HG03432 (cell line): ENCODE measurements around the gene NEDD9.
A peak's percentile ranks its signal among the peaks of the same experiment; 100 is the strongest.

ENCODE experiments used
- ATAC-seq: cut with Tn5 transposase; IDR thresholded peaks from one replicate; pipeline ENCODE4 v1.9.1; 2021; ENCODE audit warnings: mild to moderate bottlenecking, moderate library complexity; ENCODE audit not compliant: unreplicated experiment

Gene NEDD9

DNA sequence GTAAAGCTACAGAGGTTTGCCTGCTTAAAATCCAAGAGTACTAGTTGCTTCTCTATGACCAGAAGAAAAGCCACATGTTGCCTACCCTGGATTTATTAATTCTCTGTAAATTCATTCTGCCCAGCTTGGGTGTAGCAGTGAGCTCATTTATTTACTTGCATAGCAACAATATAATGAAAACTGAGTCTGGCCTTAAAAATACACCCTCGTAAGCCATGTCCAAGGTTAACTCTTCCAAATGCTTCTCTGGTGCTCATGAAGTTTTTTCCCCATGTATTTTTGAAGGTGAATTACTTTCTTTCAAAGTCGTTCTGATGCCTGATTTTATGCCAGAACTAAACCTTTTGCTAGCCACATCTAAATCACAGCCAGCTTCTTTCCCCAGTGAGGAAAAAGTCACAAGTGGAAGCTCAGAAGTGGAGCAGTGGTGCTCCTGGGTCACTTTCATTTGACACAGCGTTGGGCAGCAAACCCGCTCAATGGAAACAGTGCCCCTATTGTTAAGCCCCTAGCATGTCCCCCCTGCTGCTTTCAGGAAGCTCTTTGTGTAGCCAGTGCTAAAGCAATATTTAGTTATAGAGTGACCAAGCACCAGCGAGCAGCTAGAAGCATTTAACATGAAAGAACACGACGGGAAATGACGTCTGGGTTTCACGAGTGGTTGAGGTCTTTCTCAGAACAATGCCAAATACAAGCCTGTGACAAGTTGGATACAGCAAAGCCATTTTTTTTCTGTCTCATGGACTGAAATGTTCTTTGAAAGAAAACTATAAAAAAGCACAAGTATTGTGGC, 29.8 kb downstream of the NEDD9 start:
- ATAC-seq = no peak

GRCh38 chr6:11201772-11202512, 30.5 kb downstream of the NEDD9 start:
- no peak for ATAC-seq

- no peak for ATAC-seq
Observed at GRCh38 chr6:11201015-11201414, 31.5 kb downstream of the NEDD9 start.

DNA sequence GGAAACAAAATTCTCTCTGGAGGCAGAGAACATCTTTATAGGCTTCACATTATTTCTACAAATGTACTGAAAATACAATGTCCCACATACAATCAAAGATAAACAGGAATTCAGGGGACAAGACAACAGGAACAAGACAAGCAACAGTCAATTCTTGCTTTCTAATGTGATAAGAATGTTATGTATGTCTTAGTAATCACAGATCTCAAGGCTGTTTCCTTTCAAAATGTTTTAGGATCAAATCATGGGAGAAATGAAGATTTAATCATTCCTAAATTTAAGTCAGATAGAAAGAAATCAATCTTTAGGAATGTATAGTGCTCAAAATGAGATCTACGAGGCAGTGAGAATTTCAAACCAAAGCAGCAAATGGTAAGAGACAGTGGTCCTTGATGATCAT, 32.1 kb downstream of the NEDD9 start:
- no peak for ATAC-seq

DNA sequence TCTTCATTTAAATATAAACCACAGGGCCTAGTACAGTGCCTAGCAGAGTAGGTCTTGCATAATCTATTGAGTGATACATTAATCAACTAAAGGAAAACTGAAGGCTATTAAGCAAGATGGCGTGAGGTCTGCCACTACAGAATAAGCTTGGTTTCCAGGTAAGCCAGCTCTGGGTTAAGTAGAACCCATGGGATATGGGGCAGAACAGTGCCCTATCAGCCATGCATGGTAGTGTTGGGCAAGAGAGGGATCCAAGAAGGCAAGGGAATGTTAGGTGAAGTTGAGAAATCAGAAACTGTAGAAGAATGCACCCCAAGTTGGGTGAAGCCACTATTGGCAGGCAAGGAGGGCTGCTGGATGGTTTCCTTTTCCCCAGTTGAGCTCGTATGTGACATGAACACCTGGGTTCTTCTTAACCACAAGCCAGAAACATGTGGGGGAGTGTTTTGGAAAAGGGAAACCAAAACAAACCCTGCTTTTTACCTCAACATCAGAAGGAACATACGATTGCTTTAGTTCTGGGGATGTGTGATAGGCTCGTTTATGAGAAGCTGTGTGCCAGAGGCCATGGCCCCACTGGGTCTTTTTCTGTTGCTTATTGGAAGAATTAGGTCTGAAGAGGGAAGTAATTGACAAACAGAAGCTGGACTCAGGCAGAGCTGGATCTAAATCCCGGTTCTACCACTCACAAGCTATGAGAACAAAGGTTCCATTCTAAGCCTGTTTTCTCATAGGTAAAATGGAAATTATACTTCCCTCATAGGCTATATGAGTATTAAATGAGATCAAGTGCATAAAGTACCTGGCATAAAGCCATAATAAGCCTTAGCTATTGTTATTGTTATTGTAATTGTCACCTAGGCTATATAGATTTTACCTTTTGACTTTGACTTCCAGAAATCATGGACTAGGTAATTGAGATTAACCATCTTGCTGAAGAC, 33.5 kb downstream of the NEDD9 start:
- peak; percentile 47 for ATAC-seq

- no peak for ATAC-seq
Observed at GRCh38 chr6:11197850-11198249, 34.6 kb downstream of the NEDD9 start.

DNA sequence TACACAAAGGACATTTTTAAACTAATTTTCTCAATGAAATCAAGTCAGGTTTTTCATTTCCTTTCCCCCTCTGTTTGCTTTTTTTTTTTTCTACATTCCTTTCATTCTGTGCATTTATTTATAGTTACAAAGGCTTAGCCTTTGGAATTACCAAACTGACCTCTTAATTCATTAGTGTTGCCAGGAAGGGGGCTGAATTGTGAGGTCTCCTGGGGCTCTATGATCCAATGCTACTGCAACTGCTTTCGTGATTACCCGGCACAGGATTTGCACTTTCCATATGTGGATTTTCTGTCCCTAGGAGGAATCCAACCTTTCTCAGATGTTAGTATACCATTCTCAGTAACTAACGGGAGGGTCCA, 35.3 kb downstream of the NEDD9 start:
- no peak for ATAC-seq

DNA sequence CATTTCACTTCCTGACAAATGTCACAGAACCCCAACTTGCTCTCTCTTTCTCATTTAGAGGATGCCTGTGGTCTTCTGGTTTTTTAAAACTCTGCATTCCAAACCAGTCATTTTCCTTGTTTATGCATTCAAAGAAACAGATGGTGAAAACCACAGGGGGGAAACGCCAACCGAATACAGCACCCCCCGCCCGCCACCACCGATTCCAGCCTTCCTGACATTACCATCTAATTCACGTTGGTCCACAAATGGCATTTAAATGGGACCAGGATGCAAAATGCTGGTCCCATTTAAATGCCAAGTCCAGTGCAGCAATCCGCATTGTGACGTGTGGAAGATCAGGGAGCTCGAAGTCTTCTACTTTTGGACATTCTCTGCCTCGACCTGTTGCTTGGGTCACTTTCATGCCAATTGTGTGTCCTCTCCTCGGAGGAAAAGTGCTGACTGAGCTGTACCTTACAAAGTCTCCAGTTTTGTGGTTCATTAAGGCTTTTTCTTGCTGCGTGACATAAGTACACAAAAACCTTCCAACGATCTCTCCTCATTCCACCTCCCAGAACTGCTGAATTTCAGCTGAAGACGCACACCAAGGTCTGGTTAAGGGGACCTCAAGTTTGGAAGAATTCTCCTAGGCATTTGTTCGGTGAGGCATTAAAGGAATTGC, 35.8 kb downstream of the NEDD9 start:
- no peak for ATAC-seq

DNA sequence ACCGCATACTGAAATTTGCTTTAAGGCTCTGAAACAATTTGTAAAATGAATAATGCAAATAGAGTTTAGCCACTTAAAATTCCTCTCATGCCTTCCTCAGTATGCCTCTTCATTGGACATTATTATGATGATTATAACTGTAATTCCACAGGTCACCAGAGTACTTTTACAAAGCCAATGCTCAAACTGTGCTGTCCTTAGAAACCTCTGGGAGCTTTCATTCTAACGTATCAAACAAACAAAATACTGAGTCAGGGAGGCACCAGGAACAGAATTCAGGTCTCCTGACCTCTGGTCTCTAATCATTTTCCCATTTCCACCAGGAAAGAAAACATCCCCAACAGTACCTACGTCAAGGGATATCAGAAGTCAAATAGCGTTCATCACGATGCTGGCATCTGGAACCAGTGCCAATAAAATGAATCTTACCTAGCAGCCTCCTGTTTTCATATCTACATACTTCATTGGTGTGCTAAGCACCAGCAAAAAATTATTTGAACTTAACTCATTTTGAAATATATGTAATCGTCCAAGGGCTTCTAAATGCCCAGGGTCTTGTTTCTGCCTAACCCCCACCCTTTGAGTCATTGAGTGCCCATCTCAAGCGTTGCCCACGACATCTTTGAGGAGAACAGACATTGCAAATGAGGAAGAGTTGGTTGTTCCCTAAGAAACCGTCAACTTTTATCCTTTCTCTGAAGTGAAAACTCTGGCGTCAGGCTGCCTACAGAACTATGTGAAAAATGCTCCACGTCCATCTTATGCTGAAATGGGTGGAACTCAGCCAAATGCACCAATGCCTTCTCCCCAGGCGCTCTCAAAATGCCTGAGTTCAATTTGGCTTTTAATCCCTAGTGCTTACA, 37.9 kb downstream of the NEDD9 start:
- ATAC-seq = no peak

DNA sequence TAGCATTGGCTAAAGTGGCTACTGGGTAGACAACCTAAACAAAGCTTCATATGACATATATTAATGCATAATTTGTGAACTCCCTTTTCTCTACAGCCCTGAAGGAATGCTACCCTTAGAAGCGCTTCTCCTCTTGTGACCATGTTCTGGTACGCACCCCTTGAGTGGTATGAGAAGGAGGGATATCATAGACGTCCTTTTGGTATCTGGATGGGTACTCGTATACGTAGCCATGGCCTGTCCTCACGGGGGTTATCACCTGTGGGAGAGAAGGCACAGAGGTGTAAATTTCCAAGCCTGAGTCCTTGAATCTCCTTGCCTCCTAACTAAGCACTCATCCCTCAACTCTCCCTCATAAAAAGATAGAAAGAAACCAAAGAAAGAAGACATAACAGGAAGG, 39.0 kb downstream of the NEDD9 start:
- ATAC-seq = no peak

DNA sequence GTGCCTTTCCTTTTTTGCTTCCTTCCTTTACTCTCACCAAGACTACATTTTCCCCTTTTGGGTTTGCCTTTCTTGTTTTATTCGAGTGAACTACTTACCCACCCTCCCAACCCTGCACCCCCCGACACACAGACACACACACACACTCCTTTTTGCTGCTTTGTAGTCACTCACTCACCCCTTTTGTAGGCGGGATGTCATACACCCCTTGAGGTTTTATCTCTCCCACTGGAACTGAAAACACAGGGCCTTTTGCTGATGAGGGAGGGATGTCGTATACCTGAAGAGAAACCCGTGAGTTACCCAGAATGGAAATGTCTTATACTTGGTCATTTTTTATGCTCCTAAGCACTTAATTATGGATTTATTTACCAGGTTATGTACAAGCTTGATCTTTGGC, 40.3 kb downstream of the NEDD9 start:
- no peak for ATAC-seq

GRCh38 chr6:11190625-11191245, 41.7 kb downstream of the NEDD9 start:
- no peak for ATAC-seq

GRCh38 chr6:11189865-11190624, 42.4 kb downstream of the NEDD9 start:
- ATAC-seq = no peak

- ATAC-seq = no peak
Observed at GRCh38 chr6:11188161-11188915, 44.1 kb downstream of the NEDD9 start.

- ATAC-seq = no peak
Observed at GRCh38 chr6:11187301-11187700, 45.2 kb downstream of the NEDD9 start.

GRCh38 chr6:11185204-11185842, 47.1 kb downstream of the NEDD9 start:
- ATAC-seq = no peak

- ATAC-seq = no peak
Observed at GRCh38 chr6:11183761-11184362, 48.6 kb downstream of the NEDD9 start.
